GM19351 (cell line): ENCODE measurements around the gene GUCY1A1.
"Not testable (repeated sequence)": the region's sequence is repeated elsewhere in the genome, so short reads cannot be mapped to it uniquely, and the experiment has no call there.

Experiments used
- ATAC-seq: cut with Tn5 transposase; IDR thresholded peaks from one replicate; pipeline ENCODE4 v1.9.1; 2021; ENCODE audit warnings: mild to moderate bottlenecking, moderate library complexity; ENCODE audit not compliant: unreplicated experiment

GUCY1A1 gene, protein sequence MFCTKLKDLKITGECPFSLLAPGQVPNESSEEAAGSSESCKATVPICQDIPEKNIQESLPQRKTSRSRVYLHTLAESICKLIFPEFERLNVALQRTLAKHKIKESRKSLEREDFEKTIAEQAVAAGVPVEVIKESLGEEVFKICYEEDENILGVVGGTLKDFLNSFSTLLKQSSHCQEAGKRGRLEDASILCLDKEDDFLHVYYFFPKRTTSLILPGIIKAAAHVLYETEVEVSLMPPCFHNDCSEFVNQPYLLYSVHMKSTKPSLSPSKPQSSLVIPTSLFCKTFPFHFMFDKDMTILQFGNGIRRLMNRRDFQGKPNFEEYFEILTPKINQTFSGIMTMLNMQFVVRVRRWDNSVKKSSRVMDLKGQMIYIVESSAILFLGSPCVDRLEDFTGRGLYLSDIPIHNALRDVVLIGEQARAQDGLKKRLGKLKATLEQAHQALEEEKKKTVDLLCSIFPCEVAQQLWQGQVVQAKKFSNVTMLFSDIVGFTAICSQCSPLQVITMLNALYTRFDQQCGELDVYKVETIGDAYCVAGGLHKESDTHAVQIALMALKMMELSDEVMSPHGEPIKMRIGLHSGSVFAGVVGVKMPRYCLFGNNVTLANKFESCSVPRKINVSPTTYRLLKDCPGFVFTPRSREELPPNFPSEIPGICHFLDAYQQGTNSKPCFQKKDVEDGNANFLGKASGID

DNA sequence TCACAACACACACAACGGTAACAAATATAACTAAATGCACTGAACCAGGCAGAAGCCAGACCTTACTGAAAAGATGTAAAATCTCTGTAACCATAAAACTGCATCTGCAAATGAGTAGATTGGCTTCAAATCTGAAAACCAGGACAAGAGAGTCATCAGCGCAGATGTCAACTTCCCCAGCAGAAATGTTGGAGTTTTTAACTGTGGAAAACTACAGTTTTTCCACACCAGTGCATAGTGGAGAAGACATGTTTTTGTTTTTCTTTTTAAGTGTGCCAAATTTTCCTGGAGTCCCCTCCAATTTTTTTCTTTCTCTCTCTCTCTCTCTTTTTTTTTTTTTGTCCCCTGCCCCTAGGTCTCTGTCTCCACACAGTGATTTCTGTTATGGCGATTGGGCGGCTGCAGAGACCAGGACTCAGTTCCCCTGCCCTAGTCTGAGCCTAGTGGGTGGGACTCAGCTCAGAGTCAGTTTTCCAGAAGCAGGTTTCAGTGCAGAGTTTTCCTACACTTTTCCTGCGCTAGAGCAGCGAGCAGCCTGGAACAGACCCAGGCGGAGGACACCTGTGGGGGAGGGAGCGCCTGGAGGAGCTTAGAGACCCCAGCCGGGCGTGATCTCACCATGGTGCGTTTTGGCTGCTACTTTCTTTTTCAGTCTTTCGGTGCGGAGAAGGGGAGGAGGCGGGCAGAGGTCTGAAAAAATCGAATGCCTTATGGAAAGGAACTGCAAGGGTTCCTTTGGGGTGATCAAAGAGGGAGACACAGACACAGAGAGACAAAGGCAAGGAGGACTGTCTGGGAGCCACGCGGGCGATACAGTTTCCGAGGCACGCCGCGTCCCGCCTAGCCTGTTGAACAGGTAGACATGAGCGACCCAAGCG, at the start of gene GUCY1A1:
Gene GUCY1A1 (plus strand): TSS at position 505 of the 878 bp plus-strand sequence. CDS start 30,020 bp downstream, outside the sequence.
- peak; percentile 19 for ATAC-seq

DNA sequence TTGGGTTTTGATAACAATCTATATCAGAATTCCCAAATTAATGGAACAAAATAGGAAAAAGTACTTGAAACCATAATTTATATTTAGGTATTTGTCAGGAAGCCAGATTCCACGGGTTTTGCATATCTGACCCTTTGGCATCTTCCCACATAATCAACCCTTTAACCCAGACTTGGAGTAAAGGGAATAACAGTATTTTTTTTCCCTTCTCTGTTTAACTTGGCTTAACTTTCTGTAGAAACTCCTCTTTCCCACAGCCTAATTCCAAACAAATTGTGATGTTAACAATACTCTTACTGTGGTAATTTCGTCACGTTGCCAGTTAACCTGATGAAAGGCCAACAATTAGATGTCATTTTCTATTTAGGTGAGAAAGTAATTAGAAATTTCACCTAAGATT, 49.4 kb upstream of the GUCY1A1 start:
- ATAC-seq = no peak

DNA sequence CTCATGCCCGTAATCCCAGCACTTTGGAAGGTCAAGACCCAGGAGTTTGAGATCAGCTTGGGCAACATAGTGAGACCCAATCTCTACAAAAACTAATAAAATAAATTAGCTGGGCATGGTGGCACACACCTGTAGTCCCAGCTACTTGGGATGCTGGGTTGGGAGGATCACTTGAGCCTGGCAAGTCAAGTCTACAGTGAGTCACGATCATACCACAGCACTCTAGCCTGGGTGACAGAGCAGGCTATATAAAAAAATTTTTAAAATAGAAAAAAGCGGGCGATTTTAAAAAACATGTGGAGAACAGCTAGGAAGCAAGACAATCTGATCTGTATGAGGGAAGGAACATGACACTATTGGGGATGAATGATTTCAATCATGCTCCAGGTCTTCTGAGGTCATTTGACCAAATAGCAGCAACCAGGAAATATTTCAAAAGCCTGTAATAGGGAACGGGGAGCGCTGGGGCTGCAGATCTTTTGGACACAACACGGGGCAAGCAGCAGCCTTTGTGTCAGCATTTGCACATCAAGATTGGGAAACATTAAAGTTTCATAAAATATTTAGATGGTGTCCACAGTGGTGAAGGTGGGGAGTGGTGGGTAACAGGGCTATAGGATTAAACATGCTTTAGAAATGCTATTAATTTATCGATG, 48.3 kb upstream of the GUCY1A1 start:
- ATAC-seq = no peak

DNA sequence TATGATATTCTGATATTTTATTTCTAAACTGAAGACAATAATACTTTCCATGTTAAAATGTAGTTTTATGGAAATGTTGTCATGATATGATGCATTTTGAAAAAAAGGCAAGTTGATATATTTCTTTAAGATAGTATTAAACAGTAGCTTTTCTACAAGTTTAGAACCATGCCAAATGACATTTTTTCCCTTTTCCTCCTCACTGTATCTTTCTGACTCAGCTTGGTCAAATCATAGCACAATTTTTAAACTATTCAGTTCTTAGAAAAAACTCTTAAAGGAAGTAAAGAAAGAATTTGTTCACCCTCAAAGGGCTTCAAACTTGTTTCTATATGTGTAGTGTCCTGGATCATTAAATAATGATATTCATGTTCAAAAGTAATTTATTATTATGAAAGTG, 46.0 kb upstream of the GUCY1A1 start:
- ATAC-seq = no peak

DNA sequence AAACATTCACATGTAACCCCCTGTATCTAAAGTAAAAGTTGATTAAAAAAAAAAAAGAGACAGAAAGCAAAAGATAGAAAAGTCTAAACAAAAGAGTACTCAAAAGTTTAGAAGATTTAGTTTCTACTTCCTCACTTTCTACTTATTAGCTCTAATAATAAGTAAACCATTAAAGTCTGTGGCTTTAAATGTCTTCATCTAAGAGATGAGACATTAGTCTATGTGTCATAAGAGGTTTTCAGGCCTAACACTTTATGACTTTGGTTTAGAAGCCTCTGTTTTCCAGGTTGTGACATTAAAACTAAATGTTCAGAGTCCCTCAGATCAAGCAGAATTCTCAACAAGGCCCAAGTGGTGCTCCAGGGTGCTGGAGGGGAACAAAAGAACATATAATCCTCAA, 42.2 kb upstream of the GUCY1A1 start:
- ATAC-seq = no peak

DNA sequence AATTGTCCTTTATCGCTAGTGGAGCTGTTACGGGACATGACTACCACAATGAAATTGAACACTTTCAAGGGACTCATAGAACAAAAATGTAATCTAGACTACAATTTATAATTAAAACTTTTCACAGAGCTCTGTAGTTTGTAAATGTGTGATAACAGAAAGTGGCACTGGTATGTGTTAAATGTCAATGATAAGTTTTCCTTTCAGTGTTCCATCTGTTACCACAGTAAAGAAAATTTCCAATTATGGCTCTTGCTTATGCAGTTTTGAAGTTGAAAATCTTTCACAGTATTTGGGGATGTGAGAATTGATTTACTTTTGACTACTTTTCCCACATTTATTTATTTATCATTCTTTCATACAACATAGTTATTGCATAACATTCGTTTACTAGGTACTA, 40.1 kb upstream of the GUCY1A1 start:
- ATAC-seq = no peak

DNA sequence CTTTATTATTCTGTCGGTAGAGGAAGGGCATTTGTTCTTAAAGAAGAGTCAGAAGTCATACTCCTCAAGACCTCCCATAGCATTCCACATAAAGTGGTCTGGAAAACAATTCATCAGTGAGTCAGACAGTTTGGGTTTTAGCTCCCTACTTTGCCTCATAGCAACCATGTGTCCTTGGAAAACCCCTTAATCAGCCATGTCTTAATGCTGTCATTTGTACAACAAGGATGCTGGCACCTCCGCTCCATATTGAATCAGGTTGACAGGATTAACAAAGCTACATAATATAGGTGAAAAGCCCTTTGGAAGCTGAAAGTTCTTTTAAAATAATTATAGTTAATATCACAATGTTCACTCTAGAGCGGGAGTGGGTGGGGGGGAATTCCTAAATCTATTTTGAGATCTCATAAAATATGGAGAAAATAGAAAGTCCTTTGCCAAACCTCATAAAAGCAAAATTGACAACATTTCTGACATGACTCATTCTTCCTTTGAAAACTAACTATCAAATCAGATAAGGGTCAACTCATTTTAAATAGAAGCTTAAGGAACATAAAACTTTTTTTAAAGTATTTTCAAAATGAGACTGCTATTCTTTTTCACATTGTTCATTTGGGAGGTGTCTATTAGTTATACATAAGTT, 37.3 kb upstream of the GUCY1A1 start:
- ATAC-seq = no peak

DNA sequence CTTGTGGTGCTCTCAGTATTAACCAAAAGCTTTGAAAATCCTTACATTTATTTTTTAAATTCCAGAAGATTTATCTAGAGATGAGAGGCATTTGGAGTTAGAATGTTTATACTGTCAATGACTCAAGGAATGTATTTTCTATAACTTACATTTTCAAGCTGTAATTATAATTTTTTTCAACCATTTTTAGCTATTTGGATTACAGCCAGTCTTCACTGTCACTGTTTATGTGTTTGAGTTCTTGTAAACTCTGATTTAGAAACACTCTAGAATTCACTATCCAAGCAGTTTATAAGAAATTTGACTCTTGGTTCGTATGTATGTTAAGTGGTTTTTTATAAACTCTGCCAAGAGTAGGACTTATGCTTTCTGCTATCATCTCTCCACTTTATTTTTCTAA, 36.7 kb upstream of the GUCY1A1 start:
- ATAC-seq = no peak

DNA sequence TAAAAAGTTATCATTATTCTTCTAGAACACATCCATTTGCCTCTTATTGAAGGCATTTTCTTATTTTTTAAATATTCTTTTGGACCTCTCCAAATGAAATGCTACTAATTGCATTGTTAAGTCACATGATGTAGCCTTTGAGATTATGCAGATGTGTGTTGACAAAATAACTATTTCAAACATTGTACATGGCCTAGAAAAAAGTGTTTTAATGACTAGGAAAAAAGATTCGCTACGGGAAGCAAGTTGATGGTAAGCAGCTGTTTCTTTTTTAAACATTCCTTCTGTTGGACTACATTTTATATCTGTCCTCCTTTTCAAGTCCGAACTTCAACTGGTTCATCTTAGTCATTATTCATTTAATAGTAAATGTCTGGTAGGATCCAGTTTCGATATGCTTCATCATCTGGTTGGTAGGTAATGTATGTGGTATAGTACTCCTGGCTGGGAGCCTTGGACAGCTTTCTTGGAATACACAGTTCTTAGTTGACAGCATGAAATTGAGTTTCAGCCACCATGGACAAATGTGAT, 34.3 kb upstream of the GUCY1A1 start:
- ATAC-seq = no peak

DNA sequence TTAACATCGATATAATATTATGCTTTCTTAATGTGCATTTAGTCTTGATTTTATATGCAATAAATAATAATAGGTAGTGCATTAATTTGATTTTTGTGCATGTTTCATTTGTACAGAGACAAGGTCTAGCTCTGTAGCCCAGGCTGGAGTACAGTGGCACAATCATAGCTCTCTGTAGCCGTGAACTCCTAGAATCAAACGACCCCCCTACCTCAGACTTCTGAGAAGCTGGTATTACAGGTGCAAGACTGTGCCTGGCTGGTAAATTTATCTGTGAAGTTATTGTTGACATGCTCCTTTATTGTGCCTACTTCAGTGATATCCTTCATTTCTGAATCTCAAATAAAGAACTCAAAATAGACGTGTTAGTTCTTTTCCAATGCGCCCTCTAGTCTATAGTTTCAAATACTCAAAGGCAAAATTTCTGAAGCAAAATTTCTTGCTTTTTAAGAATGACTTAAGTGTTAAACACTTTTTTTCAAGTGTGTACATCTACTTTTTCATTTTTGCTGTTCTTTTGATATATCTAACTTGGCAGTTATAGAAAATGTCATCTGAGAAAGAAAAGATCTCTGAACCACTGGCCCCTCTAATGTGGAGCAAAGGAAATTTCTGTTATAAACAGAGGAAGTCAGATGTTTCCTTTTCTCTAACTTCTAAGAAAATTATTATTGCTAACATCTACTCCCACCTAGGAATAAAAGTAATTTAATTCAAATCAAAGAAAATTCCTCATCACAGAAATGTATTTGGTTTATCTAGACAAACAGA, 28.3 kb upstream of the GUCY1A1 start:
- ATAC-seq = no peak

DNA sequence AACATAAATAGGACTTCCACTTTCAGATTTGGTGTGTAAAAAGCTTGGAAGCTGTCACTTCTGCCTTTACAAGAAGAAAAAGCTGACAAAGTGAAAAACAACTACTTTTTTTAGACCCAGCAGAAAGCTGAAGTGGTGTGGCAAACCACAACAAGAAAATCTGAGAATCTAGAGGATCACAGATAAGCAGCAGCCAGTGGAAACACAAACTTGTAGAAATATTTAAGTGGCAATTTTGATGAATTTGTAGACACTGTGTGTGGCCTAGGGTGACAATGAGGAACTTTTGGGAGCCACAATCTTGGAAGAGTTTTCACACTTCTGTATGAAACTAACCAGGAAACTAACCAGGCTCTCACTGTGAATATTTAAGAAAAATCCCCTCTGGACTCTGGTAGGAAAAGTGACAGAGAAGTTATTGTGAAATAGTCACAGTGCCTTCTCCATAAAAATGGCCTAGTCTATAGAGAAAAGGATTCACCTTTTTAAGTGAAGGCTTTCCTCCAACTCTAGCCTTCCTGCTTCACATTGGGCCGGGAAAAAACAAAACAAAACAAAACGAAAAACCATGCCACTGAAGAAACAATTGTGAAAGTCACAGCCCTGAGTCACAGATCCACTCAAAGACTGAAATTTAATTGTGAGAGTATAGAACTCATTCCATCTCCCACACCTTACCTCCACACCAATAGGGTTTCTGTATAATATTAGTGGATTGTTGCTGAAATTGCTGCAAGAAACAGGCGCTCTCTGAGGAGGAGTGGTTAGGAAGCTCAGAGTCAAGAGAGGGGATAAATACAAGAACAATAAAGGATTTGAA, 26.7 kb upstream of the GUCY1A1 start:
- ATAC-seq = peak; percentile 92

DNA sequence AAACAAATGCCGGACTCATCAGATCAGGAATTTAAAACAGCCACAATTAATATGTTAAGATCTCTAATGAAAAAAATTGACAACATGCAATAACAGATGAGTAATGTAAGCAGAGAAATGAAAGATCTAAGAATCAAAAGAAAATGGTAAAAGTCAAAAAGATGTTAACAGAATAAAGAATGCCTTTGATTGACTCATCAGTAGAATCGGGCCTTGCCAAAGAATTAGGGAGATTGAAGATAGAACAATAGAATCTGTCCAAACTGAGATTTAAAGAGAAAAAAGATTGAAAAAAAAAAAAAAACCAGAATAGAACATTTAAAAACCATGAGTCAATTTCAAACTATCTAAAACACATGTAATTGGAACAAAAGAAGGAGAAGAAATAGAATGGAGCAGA, 25.9 kb upstream of the GUCY1A1 start:
- no peak for ATAC-seq

DNA sequence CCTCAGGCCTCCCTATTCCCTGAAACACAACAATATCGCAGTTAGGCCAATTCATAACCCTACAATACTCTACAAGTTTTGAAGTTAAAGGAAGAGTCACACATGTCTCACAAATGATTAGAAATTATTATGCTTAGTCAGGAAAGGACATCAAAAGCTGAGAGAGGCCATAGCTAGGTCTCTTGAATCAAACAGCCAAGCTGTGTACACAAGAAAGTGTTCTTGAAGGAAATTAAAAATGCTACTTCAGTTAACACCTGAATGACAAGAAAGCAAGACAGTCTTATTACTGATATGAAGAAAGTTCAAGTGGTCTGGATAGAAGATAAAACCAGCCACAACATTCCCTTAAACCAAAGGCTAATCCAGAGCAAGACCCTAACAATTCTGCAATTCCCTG, 23.6 kb upstream of the GUCY1A1 start:
- no peak for ATAC-seq

DNA sequence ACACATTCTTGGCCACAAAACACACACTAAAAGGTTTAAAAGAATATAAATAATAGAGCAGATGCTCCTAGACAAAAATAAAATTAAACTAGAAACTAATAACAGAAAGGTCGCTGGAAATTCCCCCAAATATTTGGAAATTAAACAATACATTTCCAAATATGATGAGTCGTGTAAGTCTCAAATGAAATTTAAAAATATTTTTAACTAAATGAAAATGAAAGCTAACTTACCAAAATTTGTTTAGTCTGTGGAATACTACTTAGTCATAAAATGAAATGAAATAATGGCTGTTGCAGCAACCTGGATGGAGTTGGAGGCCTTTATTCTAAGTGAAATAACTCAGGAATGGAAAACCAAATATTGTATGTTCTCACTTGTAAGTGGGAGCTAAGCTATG, 20.6 kb upstream of the GUCY1A1 start:
- no peak for ATAC-seq

DNA sequence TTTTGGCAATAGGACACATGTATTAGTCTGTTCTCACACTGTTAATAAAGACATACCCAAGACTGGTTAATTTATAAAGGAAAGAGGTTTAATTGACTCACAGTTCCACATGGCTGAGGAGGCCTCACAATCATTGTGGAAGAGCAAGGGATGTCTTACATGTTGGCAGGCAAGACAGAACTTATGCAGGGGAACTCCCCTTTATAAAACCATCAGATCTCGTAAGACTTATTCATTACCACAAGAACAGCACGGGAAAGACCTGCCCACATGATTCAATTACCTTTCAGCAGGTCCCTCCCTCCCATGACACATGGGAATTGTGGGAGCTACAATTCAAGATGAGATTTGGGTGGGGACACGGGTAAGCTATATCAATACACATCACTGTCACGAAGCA, 15.9 kb upstream of the GUCY1A1 start:
- ATAC-seq = not testable (repeated sequence)

DNA sequence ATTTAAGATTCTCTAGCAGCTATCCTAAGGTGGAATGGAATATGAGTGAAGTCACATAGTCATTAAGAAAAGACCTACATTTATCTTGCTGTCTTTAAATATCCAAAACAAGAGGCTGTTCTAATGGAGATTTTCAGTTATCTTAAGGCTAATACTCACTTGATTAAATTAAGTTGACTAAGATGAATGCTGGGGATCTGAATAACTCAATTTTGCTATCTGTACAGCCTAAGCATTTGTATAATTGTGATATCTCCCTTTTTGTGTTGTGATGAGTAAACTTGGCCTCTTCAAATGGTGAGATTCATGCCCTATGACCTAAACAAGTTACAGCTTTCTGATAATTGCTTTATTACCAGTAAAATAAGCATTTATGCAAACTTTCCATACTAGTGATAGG, 13.6 kb upstream of the GUCY1A1 start:
- no peak for ATAC-seq

DNA sequence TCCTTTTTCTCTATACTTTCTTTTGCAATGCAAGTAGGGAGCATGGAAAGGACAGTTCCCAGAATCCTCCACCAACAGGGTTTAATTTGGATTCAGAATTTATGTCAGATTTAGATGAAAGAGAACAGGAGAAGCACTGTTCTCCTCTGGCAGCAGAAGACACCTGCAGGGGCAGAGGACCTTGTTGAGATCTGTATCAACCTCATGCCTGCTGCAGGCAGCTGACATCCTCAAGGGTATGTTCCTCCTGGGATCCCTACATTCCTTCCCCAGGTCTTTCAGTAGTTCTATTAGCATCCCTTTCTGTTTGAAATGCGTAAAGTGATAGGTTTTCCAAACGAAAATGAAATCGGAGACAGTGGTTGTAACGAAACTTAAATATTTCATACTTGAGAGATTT, 10.6 kb upstream of the GUCY1A1 start:
- no peak for ATAC-seq

DNA sequence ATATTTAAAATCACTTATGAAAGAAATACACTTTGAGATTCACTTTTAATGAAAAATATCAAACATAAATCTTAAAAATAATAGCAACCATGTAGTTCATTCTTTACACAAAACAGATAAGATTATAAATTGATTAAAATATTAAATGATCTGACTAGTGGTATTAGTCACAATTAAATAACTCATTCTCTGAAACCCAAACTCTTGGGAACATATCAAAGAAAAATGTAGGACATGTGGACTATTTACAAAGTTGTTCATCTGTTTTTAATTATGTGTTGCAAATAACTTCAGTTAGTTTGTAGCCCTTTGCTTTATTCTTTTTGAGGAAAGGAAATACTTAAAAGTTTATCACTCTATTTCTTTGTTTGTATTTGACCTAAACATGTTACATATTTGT, 9.5 kb upstream of the GUCY1A1 start:
- no peak for ATAC-seq
